HG02759 (cell line): ENCODE results near the gene LYRM4.

ENCODE experiments used
- ATAC-seq: cut with Tn5 transposase; IDR thresholded peaks from one replicate; pipeline ENCODE4 v1.9.1; 2021; ENCODE audit warnings: mild to moderate bottlenecking, moderate library complexity; ENCODE audit not compliant: unreplicated experiment

LYRM4 gene

DNA sequence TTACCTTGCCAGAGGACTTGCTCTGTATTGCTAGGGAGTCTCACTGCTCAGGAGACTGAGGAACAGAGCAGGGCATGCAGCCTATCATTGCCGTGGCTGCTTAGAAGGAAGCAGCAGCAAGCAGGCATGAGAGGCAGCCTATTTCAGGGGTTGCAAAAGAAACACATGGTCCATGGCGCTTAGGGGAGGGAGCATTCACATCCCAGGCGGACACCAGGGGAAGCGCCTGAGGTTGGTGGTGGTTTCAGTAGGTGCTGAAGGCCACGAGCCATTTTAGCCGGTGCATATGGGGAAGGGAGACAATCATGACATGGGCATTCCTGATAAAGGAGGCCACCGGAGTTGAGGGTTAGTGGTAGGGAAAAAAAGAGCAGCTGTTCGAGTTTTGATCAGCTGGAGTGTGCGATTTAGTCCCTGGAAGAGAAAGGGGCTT lies 21.5 kb upstream of the LYRM4 start:
- no peak for ATAC-seq

GRCh38 chr6:5280920-5281319 lies 20.2 kb upstream of the LYRM4 start:
- ATAC-seq = no peak

GRCh38 chr6:5279891-5280338 lies 19.2 kb upstream of the LYRM4 start:
- peak; percentile 43 for ATAC-seq

DNA sequence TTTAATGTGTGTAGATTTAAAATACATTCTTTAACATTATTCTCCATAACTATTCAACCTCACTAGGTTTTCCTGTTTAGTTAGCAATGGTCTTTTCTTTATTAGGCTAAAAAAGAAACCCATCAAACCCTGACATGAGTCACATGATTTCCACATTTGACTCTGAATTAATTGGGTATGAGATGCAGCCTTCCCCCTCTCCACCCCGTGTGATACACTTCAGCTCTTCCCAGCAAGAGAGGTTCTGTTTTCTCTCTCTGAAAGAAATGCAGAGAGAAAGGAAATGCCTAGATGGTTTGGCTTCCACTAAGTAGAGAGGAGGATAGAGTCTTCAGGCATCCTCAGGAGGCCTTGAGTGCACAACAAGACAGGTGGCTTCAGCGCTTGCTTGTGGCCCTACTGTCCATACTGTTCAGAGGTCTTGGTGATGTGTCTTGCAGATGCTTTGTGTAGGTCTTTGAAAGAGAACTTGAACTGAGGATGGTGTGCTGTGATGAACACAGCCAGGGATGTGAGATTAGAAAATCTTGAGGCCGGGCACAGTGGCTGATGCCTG lies 17.9 kb upstream of the LYRM4 start:
- no peak for ATAC-seq

GRCh38 chr6:5278047-5278446 lies 17.3 kb upstream of the LYRM4 start:
- peak; percentile 74 for ATAC-seq

DNA sequence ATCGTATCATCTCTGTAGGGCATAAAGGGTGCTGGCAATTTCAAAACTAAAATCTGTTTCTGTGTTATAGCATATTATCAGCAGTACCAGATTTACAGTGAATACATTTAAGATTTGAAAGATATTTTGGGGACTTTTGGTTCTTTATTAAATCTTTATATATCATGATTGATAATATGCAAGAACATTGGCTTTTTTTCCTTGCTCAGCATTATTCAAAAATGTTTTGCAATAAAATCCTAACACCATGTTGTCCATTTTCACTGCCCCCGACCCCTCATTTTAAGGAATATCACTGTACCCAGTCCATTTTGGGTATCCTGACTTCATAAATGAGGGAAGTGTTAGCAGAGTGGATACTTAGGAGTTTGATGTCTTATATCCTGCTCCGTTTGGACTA lies 16.8 kb upstream of the LYRM4 start:
- ATAC-seq = no peak

- no peak for ATAC-seq
Observed at GRCh38 chr6:5276581-5276980, 15.8 kb upstream of the LYRM4 start.

DNA sequence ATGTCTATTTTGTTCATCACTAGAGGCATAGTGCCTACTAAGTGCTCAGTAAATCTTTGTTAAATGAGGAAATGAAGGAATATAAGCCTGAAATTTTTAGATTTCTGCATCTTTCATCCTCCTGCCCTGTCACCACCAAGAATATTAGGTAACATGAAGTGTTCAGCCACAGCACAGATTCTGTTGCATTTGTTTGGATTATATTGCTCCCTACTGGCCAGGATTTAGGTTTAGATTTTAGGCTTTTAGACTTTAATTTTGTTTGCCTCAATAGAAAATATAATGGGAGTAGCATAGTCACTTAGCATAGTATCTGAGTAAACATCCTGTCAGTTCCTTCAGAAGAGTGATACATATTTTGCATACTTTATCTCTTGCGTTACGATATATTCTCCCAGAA lies 14.7 kb upstream of the LYRM4 start:
- ATAC-seq = no peak

DNA sequence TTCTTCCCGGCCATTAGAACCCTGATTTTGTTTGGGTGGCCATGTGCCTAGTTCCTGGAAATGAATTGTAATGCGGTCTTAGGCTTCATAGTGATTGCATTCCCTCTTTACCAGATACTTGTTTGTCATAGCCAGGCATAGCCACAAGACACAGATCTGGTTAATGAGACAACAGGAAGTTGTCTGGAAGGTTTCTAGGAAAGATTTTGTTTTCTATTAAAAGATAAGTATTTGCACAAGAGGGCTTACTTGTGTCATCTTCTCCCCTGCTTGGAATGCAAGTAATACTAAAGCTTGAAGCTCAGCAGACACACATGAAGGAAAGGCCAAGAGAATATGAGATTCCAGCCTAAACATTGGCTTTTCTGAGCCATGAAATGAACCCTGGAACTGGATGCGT lies 13.5 kb upstream of the LYRM4 start:
- ATAC-seq = no peak

- no peak for ATAC-seq
Observed at GRCh38 chr6:5271926-5272325, 11.2 kb upstream of the LYRM4 start.

- ATAC-seq = no peak
Observed at GRCh38 chr6:5270093-5270680, 9.4 kb upstream of the LYRM4 start.

DNA sequence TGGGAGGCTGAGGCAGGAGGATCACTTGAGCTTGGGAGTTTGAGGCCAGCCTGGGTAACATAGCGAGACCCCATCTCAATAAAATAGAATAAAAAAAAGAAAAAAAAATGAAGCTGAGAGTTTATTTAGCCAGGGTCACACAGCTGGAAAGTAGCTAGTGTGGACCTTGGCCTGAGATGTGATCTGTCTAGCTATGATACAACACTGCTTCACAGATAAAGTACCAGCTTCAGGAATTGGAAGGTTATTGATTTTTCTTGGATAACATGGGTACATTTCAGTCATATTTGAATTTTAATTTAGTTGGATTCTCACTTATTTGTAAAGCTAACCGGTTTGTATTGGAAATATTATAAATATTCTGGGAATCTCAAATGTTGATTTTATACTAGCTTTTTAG lies 5.7 kb upstream of the LYRM4 start:
- no peak for ATAC-seq

DNA sequence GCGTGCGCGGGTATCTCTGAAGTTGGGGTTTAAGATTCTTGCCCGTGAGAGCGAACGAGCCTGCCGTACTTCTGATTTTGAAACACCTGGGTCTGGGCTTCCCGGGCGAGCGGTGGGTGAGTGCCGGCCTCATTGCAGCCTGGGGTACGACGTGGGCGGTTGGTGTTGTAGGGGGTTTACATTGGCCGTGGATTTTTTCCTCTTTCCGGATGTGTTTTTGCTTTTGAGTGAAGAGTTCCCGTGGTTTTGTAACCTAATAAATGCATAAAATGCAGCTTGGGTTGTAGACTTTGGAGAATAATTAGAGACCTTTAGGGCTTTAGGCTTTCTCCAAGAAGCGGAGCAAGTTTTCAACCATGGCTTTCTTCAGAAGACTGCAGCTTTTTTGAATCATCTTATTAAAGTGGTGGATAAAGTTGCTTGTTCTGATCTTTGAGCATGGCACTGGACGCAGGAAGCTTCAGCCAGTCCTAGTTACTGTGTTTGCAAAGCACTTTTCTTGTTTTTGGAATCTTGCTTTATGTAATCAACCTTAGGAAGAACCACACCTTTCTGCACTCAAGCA lies 877 bp upstream of the LYRM4 start:
- no peak for ATAC-seq

DNA sequence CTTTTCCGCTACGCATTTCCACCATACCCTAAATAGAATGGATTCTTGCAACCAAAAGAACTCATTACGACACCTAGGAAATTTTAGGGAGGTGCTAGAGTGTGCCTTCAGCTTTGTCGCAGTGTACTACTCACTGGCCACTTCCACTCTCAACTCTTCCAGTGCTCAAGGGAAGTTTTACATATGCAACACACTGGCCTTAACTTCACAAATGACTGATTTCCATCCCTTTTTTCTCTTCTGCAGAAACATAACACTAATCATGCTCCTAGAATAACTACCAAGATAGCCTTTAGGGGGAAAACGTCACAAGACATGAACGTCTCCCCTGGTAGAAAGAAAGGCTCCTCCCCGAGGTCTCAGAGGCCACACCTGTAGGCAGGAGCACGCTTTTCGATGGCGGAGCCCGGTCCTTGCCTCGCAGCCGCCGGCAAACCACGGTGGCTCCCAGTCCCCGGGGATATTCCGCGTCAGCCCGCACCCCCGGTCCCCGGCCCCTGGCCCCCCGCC lies 584 bp downstream of the LYRM4 start:
- ATAC-seq = peak; percentile 68

DNA sequence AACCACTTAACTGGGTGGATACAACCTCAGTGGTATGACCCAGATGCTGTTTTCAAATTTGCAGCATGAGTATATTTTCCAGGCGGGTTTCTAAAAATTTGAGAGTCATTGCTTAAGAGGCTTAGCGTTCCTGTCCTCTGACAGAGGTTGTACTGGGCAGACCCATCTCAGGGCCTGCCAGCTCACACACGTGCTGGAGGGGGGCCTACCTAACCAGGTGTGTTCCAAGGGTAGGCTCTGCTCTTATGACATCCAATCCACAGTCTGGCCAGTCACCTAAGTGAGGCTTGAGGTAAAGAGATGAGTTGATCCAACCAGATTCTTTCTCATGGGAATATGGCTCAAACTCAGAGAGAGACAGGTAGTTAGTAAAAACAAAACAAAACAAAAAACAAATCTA lies 1.3 kb downstream of the LYRM4 start:
- ATAC-seq = no peak

GRCh38 chr6:5257400-5257799 lies 3.4 kb downstream of the LYRM4 start:
- no peak for ATAC-seq

DNA sequence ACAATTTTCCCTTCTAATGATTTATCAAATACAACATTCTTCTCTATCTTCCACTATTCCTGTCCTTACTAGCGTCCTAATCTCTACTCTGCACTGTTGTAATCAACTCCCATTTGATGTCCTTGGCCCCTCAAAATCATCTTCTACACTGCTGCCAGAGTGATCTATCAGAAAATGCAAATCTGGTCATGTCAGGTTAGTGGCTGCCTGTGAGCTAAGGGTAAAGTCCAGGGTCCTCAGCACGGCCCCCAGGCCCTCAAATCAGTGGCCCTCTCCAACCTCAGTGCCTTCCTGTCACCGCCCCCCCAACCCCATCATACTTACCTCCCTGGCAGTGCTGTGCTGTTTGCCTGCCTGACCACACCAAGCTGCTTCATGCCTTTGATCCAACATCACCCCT lies 3.8 kb downstream of the LYRM4 start:
- no peak for ATAC-seq

DNA sequence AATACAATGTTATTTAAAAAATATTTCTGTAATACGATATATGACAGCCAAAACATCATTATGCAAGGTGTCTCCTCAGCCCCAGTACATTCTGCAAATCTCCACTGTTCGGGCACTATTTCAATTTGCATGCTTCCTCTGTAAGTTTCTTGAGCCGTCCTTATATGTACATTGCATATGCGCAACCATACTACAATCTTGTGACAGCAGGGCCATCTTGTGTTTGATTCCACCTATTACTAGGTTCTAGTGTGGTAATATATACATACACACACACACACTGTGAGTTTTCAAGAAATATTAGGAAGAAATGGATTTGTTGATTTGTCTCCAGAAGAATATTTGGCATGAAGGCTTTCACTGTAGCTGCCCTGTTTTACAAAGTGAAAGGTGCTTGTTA lies 9.8 kb downstream of the LYRM4 start:
- ATAC-seq = no peak

DNA sequence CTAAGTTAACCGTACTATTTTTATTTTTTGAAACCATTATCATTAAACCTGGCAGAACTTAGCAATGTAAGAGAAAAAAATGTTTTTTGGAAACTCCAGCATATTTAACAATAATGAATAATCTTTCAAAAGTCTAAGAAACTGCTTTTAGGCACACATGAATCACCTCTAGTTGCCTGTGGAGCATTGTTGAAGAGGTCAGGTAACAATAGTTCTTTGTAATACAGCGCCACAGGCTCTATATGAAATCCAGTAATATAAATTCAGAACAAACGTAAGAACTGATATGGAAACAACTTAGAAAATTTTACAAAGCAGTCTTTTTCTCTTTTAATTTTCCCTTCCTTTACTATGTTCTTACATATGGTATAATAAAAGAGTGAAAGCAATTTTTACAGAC lies 10.3 kb downstream of the LYRM4 start:
- ATAC-seq = no peak

DNA sequence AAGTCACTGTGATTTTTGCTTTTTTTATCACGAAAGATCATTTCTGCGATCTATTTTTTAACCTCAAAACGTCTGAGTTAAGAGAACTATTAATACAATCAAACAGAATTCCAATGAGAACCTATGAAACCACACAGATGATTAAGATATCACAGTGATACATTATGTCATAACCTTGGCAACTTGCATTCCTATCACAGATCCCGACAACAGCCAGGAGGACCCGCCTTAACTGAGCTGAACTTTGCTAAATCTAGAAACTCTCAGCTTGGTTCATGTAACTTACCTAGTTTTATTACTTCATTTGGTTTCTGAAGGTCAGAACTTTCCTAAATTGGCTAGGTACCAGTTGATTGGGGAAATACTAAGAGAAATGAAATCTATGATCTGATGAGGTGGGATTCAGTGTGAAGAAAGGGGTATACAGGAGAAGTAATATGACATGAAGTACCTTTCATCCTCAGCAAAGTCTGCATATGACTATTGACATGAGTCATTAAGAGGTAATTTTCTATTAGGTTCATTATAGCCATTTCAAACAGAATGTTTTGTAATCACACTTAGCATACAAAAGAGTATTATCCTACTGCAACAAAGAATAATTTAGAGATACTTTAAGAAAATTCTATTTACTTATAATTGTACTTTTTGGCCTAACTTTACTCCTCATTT lies 11.2 kb downstream of the LYRM4 start:
- no peak for ATAC-seq

DNA sequence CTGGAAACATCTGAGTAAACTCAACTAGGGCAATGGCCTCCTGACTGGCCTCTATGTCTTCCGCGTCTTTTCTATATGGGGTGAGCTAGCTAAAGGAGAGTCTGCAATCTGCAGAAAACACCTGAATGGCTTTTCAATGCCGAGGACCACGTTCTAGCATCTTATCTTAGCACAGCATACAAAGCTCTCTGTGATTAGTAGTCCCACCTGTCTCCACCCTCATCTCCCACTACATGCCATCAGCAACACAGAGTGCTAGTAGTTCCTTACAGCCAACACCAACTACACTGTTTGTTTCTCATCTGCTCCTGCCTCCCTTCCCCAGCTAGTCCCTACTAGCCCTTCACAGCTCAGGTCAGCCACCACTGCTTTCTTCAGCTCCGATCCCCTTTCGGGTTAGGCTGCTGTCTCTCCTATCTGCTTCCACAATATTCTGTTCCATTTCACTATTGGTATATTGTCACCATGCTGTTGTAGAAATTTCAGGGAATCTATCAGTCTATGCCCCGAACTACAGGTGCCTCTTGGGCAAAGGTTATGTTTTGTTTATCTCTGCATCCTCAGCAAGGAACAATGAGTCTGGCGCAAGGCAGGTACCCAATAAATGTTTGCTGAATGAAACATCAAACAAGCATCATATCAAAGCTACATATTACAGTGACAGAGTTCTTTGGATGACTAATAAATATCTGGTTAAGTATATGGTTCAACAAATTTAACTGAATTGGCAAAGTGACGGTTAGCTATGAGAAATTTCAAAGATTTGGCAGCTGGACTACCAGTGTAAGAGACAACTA lies 12.2 kb downstream of the LYRM4 start:
- no peak for ATAC-seq
